ENCODE measurements around the gene MGA.

DNA sequence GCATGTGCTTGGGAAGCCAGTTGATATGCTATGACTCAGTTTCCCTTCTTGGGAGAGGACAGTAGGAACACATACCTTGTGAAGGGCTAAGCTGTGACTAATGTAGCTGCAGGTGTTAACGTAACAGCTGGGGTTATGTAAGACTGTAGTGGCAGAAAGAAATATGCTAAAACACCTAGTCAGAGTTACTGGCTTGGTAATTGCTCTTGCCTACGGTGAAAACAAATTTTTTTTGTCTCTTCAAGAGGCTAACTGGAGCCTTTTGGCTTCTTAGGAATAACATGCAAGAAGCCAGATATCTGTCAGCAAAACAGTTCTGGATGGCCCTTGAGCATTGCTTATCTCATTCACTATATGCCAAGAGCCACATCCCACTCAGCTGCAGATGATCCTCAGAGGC lies 115.4 kb downstream of the MGA start:
- TF ChIP-seq, protein P1, sequence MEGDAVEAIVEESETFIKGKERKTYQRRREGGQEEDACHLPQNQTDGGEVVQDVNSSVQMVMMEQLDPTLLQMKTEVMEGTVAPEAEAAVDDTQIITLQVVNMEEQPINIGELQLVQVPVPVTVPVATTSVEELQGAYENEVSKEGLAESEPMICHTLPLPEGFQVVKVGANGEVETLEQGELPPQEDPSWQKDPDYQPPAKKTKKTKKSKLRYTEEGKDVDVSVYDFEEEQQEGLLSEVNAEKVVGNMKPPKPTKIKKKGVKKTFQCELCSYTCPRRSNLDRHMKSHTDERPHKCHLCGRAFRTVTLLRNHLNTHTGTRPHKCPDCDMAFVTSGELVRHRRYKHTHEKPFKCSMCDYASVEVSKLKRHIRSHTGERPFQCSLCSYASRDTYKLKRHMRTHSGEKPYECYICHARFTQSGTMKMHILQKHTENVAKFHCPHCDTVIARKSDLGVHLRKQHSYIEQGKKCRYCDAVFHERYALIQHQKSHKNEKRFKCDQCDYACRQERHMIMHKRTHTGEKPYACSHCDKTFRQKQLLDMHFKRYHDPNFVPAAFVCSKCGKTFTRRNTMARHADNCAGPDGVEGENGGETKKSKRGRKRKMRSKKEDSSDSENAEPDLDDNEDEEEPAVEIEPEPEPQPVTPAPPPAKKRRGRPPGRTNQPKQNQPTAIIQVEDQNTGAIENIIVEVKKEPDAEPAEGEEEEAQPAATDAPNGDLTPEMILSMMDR (IDR thresholded peaks at IDR 0.05), result no peak
- TF ChIP-seq POLR2A (IDR thresholded peaks at IDR 0.05), result no peak
